CD4-positive, alpha-beta T cell treated with Interleukin-15 for 1 hour (primary cell): ENCODE data around the gene JAKMIP3.

Experiments used
- DNase-seq: peaks from one replicate; pipeline ENCODE4 v3.0.0-alpha.2; 2020

The JAKMIP3 gene

GRCh38 chr10:132114953-132115520, 49.3 kb downstream of the JAKMIP3 start:
- DNase-seq, result no peak
